GM19238 (cell line): ENCODE results near the gene XXYLT1.

Experiments used
- DNase-seq: peaks from one replicate; pipeline ENCODE4 v3.0.0; 2011; ENCODE audit warnings: low spot score; ENCODE audit not compliant: insufficient read length

Gene XXYLT1

GRCh38 chr3:195171093-195171873, 99.7 kb downstream of the XXYLT1 start:
- no peak for DNase-seq

DNA sequence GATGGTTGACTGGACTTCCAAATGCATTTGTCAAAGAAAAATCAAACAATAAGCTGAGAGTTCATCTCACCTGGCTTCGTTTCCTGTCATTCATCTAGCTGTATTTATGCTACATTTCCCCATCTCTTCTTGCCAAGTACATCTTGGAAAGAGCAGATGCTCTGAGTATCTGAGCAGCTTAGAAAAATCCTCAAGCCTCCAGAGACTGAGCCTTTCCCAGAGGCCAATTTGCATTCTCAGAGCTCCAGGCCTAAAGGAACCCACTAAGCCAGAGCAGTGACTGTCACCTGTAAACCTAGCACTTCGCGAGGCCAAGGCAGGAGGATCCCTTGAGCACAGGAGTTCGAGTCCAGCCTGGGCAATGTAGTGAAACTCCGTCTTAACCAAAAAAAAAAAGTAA, 100.5 kb downstream of the XXYLT1 start:
- no peak for DNase-seq

- no peak for DNase-seq
Measured at GRCh38 chr3:195169011-195169649, 101.8 kb downstream of the XXYLT1 start.

GRCh38 chr3:195168009-195168762, 102.8 kb downstream of the XXYLT1 start:
- no peak for DNase-seq

- no peak for DNase-seq
Measured at GRCh38 chr3:195165790-195166189, 105.2 kb downstream of the XXYLT1 start.

- no peak for DNase-seq
Measured at GRCh38 chr3:195165265-195165609, 105.7 kb downstream of the XXYLT1 start.

GRCh38 chr3:195164573-195165264, 106.2 kb downstream of the XXYLT1 start:
- DNase-seq: no peak

GRCh38 chr3:195163719-195164572, 107.0 kb downstream of the XXYLT1 start:
- no peak for DNase-seq

DNA sequence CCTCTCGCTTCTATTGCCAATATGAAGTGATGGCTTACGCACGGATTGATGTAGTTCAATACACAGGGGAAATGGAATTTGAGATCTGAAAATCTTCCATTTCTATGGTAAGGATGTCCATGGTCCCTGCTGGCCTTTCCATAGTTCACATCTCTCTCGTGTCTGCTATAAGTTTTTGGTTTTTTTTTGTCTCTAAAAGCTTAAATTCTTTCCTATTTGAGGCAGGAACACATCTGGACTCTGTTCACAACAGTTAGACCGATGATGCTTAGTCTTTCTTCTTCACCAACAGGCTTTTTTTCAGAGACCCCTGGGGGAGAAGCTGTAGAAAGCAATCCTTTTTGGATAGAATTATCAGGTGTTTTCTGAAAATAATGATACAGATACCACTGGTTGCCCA, 108.1 kb downstream of the XXYLT1 start:
- DNase-seq: no peak

DNA sequence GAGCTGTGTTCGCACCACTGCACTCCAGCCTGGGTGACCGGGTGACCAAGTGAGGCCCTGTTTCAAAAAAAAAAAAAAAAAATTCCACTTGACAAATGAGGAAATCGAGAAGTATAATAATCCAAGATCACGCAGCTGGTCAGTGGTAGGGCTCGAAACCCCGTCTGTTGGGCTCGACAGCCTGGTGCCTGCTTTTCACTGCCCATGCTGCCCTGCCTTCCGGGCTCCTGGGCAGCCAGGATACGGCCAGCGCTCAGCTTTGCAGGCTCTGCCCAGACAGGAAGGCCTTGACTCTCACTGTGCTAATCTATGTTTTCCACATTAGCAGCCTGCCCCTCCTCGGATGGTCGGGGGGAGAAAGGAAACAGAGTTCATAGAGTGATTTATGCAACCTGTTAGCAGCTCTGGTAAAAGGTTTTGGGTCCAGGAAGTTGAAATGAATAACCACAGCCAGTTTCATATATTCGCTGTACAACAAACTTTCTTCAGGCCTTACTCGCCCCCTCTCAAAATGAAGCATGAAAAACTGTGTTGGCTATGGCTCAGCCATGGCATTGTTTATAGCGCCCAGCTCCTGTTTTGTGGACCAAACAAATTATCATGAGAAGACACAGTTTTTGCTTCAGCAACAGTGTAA, 108.8 kb downstream of the XXYLT1 start:
- peak; percentile 62 for DNase-seq

- DNase-seq: no peak
Measured at GRCh38 chr3:195160908-195161434, 110.0 kb downstream of the XXYLT1 start.

GRCh38 chr3:195160257-195160898, 110.6 kb downstream of the XXYLT1 start:
- no peak for DNase-seq

GRCh38 chr3:195159814-195160165, 111.2 kb downstream of the XXYLT1 start:
- DNase-seq: no peak

GRCh38 chr3:195159117-195159813, 111.7 kb downstream of the XXYLT1 start:
- no peak for DNase-seq

DNA sequence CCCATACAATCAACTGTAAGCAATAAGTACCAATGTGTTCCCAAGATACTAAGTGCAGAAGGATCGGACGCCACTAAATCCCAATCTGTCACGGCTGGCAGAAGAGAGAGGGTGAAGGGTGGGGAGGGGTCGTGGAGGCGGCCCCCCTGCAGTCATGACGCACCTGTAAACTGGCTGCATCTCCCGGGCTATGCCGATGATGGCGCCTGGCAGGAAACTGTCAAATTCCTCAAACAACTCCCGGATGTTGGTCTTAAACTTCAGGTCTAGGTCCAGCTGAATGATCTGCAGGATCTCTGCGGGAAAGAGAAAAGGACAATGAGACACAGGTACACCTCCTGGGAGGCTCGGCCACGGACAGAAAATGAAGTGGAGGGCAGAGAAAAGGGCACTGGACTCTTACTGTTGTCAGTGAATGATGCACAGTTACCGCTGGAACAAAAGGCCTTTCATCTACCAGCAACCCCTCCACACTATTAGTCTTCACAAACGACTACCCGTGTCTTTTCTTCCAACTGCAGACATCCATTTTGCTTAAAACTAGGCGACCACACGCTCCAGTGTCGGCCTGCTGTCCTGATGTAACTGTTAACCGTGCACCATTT, 114.6 kb downstream of the XXYLT1 start:
- no peak for DNase-seq

- no peak for DNase-seq
Measured at GRCh38 chr3:195155570-195156241, 115.3 kb downstream of the XXYLT1 start.

GRCh38 chr3:195154793-195155535, 116.0 kb downstream of the XXYLT1 start:
- DNase-seq: no peak
